ENCODE results near the gene PDXK. TPM values are rescaled to one million over a fixed set of nuclear protein-coding genes. Genes with fewer than 3 reads are reported as not detected.

The PDXK gene
- 275 and 276 TPM in 2 replicates for total RNA-seq (2022)
- Bru-seq, nascent RNA = percentile 77 among the genes with signal in this experiment
- BruChase-seq, experiment 1, labeled RNA remaining after a 2-hour chase = percentile 90 among the genes with signal in this experiment
- percentile 96 among the genes with signal in this experiment for BruChase-seq, experiment 2, labeled RNA remaining after a 6-hour chase
- long read RNA-seq, full-length matches to known transcripts = 354 of 454 reads
- long read RNA-seq, partial matches to known transcripts = 6 of 454 reads
- long read RNA-seq, other reads (novel, unspliced or antisense) = 94 of 454 reads

DNA sequence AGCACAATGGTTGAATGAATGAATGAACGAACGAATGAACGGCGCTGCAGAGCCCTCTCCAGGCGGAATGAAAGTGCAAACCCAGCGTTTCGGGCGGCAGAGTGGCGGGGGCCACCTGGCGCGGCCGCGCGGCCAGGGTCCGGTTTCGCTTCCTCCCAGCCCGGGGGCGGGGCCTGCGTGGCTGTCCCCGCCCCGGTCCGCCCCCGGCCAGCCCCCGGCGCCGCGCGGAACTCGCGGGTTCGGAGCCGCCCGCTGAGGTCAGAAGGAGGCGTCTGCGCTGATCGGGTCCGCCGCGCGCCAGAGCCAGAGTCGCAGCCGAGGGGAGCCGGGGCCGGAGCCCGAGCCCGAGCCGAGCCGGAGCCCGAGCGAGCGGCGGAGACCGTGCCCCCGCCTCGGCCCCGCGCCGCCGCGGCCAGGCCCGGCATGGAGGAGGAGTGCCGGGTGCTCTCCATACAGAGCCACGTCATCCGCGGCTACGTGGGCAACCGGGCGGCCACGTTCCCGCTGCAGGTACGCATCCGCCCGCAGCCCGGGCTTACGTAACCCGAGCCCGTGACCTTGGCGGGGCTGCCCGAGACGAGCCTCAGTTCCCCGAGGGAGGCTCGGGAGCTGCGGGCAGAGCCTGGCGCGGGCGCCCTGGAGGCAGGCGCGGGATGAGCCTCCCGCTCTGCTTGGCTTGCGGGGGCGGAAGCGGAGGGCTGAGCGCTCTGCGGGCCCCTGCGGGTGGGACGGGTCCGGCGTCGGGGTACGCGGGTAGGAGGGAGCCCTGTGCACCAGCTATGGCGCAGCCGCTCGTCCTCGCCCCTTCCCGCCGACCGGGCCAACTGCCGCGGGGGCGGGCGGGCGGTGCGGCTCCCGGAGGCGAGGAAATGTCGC is at the start of gene PDXK:
TSS of gene PDXK (plus strand) at position 258 of the 876 bp plus-strand sequence. CDS start at position 424, 166 bp downstream.
- peak; percentile 82 to 93 for DNase-seq
- Mint-ChIP-seq H3K27ac (ENCODE audit: unreplicated experiment) (peak within 1 kb of the TSS; percentile 92), H3K4me1 (ENCODE audit: low read depth, unreplicated experiment) (peaks cover 21% of the 10 kb centered on the region), H3K27me3 (ENCODE audit: insufficient read depth, unreplicated experiment) (no peaks in the 10 kb centered on the region), H3K4me3 (ENCODE audit: unreplicated experiment) (peak within 1 kb of the TSS; percentile 87), H3K36me3 (ENCODE audit: insufficient read depth, unreplicated experiment) (peaks cover 48% of the 10 kb centered on the region), H3K9me3 (ENCODE audit: unreplicated experiment) (no peaks in the 10 kb centered on the region)
- ChIA-PET POLR2A (interaction anchor here (0.6 kb wide), 1 partner anchor 11 kb away, joined by 4 read pairs; no protein-coding TSS in a partner anchor), CTCF (no interaction called here)
- intact Hi-C loops (cut with micrococcal nuclease; ENCODE audit: unreplicated experiment) = no loop called here
- no TSS peak for BruUV-seq (replicated peaks)
- Histone ChIP-seq H3K4me3 (ENCODE audit: low read depth, low read length) (peak within 1 kb of the TSS; percentile 98), H3K4me1 (peaks cover 23% of the 10 kb centered on the region), H3K36me3 (ENCODE audit: control insufficient read depth, insufficient read depth, low read length) (peaks cover 2% of the 10 kb centered on the region), H3K27me3 (replicated peaks; ENCODE audit: control insufficient read depth, insufficient read depth, low read length) (no peaks in the 10 kb centered on the region), H3K9me3 (no peaks in the 10 kb centered on the region)
- TF ChIP-seq, protein P1, sequence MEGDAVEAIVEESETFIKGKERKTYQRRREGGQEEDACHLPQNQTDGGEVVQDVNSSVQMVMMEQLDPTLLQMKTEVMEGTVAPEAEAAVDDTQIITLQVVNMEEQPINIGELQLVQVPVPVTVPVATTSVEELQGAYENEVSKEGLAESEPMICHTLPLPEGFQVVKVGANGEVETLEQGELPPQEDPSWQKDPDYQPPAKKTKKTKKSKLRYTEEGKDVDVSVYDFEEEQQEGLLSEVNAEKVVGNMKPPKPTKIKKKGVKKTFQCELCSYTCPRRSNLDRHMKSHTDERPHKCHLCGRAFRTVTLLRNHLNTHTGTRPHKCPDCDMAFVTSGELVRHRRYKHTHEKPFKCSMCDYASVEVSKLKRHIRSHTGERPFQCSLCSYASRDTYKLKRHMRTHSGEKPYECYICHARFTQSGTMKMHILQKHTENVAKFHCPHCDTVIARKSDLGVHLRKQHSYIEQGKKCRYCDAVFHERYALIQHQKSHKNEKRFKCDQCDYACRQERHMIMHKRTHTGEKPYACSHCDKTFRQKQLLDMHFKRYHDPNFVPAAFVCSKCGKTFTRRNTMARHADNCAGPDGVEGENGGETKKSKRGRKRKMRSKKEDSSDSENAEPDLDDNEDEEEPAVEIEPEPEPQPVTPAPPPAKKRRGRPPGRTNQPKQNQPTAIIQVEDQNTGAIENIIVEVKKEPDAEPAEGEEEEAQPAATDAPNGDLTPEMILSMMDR (IDR thresholded peaks at IDR 0.05; ENCODE audit: insufficient read depth in 1 of 2, low read depth in 1 of 2, low read length in 1 of 2, severe bottlenecking in 1 of 2, unreplicated experiment in 1 of 2) = peak in 1 of 2 experiments; percentile 35

DNA sequence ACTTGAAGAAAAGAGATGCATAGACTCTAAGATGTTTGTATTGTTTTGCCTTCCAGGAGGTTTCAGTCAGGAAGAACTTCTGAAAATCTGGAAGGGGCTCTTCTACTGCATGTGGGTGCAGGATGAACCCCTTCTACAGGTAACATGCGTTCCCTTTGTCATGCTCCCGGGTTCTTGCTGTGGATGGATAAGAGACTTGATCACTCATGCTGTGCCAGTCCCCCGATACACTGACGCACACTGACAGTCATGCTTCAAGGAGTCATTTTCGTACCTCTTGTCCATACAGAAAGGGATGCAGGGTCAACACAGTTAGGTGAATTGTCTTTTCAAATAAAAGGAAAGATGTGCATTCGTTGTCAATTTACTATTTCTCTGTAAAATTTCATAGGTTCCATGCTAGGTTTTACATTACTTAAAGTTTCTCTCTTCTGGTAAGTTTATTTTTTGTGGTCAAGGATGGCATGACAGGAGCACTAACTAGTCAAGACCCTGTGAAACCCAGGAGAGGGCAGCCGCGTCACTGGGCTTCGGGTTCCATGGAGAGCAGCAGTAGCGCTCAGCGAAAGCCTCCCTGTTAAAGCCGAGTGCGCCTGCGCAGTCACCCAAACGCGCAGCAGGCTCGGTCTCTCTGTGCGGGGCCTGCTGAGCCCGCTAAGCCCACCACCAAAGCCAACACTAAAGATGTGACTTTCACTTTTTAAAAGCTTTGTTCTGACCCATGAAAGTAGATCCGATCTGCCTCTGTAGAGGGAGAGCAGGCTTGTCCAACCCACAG is 48.9 kb upstream of the PDXK start:
- BruUV-seq (replicated peaks) = no TSS peak
- TF ChIP-seq, protein P1 (IDR thresholded peaks at IDR 0.05; ENCODE audit: insufficient read depth in 1 of 2, low read depth in 1 of 2, low read length in 1 of 2, severe bottlenecking in 1 of 2, unreplicated experiment in 1 of 2) = no peak
- H3K36me3 Mint-ChIP-seq (ENCODE audit: insufficient read depth, unreplicated experiment) = peaks cover 80% of the 10 kb centered on the region
- no peaks in the 10 kb centered on the region for H3K27me3 Mint-ChIP-seq (ENCODE audit: insufficient read depth, unreplicated experiment)
- no peaks in the 10 kb centered on the region for H3K9me3 ChIP-seq
- H3K4me1 Mint-ChIP-seq (ENCODE audit: low read depth, unreplicated experiment) = no peaks in the 10 kb centered on the region
- H3K4me3 ChIP-seq (ENCODE audit: low read depth, low read length) = no peak overlapping the region
- no peak for DNase-seq
- H3K4me1 ChIP-seq = no peaks in the 10 kb centered on the region
- POLR2A ChIA-PET = no interaction called here
- intact Hi-C loops (cut with micrococcal nuclease; ENCODE audit: unreplicated experiment) = no loop called here
- H3K9me3 Mint-ChIP-seq (ENCODE audit: unreplicated experiment) = peaks cover 10% of the 10 kb centered on the region
- no peak overlapping the region for H3K4me3 Mint-ChIP-seq (ENCODE audit: unreplicated experiment)
- no peaks in the 10 kb centered on the region for H3K27me3 ChIP-seq (replicated peaks; ENCODE audit: control insufficient read depth, insufficient read depth, low read length)
- CTCF ChIA-PET = no interaction called here
- no peaks in the 10 kb centered on the region; the same call in 1 of the 2 replicates for H3K36me3 ChIP-seq (ENCODE audit: control insufficient read depth, insufficient read depth, low read length)
- no peak overlapping the region for H3K27ac Mint-ChIP-seq (ENCODE audit: unreplicated experiment)

DNA sequence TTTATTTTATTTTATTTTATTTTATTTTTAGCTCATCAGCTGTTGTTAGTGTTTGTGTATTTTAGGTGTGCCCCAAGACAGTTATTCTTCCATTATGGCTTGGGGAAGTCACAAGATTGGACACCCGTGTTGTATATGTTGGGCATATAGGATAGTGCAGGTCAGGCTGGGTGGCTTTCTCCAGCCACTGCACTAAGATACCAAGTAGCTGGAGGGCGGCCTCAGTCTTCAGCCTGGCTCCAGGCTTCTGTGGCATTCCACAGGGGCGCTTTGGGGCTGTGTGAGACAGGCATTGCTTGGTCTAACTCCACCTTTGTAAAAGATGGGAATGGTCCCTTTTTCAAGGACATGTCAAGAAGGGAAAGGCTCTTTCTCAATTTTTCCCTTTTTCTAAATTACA is 43.1 kb upstream of the PDXK start:
- Histone ChIP-seq H3K36me3 (ENCODE audit: control insufficient read depth, insufficient read depth, low read length) (0 out of 2 replicates have a peak, but pooled peaks cover 2% of the 10 kb centered on the region), H3K9me3 (no peaks in the 10 kb centered on the region), H3K4me3 (ENCODE audit: low read depth, low read length) (no peak overlapping the region), H3K4me1 (no peaks in the 10 kb centered on the region), H3K27me3 (replicated peaks; ENCODE audit: control insufficient read depth, insufficient read depth, low read length) (no peaks in the 10 kb centered on the region)
- DNase-seq = no peak
- Mint-ChIP-seq H3K9me3 (ENCODE audit: unreplicated experiment) (no peaks in the 10 kb centered on the region), H3K27ac (ENCODE audit: unreplicated experiment) (no peak overlapping the region), H3K36me3 (ENCODE audit: insufficient read depth, unreplicated experiment) (peaks cover 93% of the 10 kb centered on the region), H3K4me3 (ENCODE audit: unreplicated experiment) (no peak overlapping the region), H3K27me3 (ENCODE audit: insufficient read depth, unreplicated experiment) (no peaks in the 10 kb centered on the region), H3K4me1 (ENCODE audit: low read depth, unreplicated experiment) (peaks cover 12% of the 10 kb centered on the region)
- TF ChIP-seq, protein P1 (IDR thresholded peaks at IDR 0.05; ENCODE audit: insufficient read depth in 1 of 2, low read depth in 1 of 2, low read length in 1 of 2, severe bottlenecking in 1 of 2, unreplicated experiment in 1 of 2) = no peak
- BruUV-seq (replicated peaks) = no TSS peak
- POLR2A ChIA-PET = no interaction called here
- intact Hi-C loops (cut with micrococcal nuclease; ENCODE audit: unreplicated experiment) = no loop called here
- CTCF ChIA-PET = no interaction called here

All from Caco-2 (cell line).